PC-9 (cell line): ENCODE measurements around the gene SETBP1.

Source experiments
- CTCF ChIP-seq: fragments of 200-600 bp; sonication (generic); conservative IDR thresholded peaks from 2 replicates; pipeline ENCODE4 v1.6.1; 2017; ENCODE audit warnings: mixed run types, antibody characterized with exemption, mild to moderate bottlenecking, moderate library complexity
- EZH2 ChIP-seq: fragments of 200-600 bp; sonication (generic); IDR thresholded peaks from 2 replicates; pipeline ENCODE4 v1.8.0; 2017; ENCODE audit warnings: antibody characterized with exemption, low read depth

- TF ChIP-seq CTCF (no peak), EZH2 (no peak)
These were observed 165.8 kb downstream of the SETBP1 start for GRCh38 chr18:44846450-44846849.
